Measurements from ENCODE around the gene GIPR.

Gene GIPR

DNA sequence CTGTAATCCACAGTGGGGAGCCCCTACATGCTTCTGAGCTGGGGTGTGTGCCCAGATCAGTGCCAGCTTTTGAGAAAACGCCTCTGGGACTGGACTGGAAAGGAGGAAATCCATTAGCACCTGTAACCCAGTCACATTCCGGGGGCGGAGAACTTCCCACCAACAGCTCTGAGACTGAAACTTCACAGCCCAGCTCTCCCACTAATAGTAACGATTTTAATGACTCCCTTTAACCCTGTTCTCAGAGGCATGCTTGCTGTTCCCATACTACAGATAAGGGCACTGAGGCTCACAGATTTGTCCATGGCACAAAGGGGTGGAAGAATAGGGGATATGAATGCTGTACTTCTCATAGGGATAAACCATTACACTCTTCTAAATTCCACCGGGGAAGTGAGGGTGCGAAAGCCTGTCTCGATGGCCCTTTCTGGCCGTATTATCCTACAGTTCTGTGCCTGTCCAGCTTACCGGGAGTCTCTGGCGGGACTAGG, 61.8 kb downstream of the GIPR start:
- H3K4me3 ChIP-seq = peak overlapping the region; percentile 91
- TF ChIP-seq, protein P1, sequence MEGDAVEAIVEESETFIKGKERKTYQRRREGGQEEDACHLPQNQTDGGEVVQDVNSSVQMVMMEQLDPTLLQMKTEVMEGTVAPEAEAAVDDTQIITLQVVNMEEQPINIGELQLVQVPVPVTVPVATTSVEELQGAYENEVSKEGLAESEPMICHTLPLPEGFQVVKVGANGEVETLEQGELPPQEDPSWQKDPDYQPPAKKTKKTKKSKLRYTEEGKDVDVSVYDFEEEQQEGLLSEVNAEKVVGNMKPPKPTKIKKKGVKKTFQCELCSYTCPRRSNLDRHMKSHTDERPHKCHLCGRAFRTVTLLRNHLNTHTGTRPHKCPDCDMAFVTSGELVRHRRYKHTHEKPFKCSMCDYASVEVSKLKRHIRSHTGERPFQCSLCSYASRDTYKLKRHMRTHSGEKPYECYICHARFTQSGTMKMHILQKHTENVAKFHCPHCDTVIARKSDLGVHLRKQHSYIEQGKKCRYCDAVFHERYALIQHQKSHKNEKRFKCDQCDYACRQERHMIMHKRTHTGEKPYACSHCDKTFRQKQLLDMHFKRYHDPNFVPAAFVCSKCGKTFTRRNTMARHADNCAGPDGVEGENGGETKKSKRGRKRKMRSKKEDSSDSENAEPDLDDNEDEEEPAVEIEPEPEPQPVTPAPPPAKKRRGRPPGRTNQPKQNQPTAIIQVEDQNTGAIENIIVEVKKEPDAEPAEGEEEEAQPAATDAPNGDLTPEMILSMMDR (IDR thresholded peaks at IDR 0.05) = no peak
- peak overlapping the region in 1 of 2 donors; percentile 82 for H3K27ac ChIP-seq
- DNase-seq (ENCODE audit: low spot score) = no peak

DNA sequence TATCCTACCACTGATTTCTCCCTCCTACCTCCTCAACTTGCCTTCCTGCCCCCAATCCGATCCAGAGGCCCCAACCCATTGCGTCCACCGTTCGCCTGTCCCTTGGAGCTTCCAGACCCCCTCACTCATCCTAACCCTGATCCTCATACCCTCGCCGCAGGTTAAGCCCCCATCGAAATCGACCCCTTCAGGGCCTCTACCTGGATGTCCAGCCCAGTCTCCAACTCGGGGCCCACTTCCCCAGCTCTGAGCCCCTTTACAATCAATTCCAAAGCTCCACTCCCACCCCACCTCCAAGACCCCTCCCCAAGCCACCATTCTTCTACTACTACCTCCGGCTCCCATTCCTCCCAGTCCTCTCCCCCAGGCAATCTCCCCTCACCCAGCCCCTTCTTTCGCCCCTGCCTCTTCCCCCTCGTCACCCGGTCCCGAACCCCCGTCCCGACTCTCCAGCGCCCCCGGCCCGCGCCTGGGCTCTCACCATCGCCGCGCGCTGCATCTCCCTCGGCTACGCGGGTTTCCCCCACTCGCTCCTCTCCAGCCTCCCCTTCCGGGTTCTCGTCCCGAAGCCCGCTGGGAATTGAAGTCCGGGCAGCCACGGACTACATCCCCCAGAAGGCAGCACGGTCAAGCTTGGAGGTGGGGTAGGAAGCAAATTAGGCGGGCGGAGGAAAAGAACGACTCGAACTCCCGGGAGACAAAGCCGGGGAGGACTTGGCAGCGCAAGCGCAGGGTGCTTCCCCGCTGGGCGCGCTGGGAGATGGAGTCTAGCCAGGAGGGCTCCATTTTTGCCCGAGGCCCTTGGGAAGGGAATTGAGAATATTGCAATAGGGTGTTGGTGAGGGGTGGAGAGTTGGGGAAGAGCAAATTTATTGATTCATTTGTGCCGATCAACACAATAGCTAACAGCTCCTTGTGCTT, 62.6 kb downstream of the GIPR start, which contains the start of gene FBXO46:
Gene FBXO46, minus strand, starts transcription at position 529 of the 921 bp plus-strand sequence. CDS start 17,401 bp downstream, outside the sequence.
- TF ChIP-seq, protein P1 (IDR thresholded peaks at IDR 0.05) = no peak
- H3K27ac ChIP-seq = peak within 1 kb of the TSS; percentile 71 to 82
- peak within 1 kb of the TSS; percentile 91 for H3K4me3 ChIP-seq
- DNase-seq (ENCODE audit: low spot score) = peak; percentile 98
